HG03108 (cell line): Measurements from ENCODE around the gene C17orf113.

Experiments
- ATAC-seq: cut with Tn5 transposase; IDR thresholded peaks from one replicate; pipeline ENCODE4 v1.9.1; 2021; ENCODE audit warnings: moderate library complexity; ENCODE audit not compliant: unreplicated experiment

Gene C17orf113

GRCh38 chr17:42050393-42051012 is at the start of gene C17orf113:
Gene C17orf113, minus strand, starts transcription at chr17:42050601. Its CDS starts 7,225 bp downstream, at chr17:42043376.
- ATAC-seq: no peak

DNA sequence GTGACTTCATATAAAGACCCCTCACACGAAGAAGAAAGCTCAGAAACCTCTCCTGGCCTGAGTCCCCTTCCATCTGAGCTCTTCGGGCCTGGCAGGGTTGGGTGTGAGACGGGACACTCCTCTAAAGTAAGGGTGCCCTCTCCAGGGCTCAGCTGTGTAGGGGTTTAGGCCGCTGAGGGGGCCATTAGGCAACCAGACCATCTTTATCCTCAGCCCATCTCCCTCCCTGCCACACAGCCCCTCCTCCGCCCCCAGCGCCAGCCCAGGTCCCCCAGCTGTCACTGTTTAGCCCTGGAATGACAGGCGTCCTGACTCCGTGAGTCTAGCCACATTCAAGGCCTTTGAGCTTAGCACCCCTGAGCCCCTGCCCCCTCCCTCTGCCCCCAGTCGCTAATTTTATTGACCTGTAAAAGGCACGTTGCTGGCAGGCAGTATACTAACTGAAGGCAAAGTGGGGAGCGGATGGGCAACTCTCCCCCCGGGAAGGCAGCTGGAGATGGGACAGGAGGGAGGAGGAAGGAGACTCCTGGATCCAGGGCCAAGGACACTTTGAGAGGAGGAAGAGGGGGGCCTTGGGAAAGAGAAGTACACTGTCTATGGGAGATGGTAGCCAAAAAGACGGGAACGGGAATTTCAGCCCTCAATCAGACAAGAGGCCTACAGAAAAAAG is 48.5 kb upstream of the C17orf113 start:
- ATAC-seq: no peak

DNA sequence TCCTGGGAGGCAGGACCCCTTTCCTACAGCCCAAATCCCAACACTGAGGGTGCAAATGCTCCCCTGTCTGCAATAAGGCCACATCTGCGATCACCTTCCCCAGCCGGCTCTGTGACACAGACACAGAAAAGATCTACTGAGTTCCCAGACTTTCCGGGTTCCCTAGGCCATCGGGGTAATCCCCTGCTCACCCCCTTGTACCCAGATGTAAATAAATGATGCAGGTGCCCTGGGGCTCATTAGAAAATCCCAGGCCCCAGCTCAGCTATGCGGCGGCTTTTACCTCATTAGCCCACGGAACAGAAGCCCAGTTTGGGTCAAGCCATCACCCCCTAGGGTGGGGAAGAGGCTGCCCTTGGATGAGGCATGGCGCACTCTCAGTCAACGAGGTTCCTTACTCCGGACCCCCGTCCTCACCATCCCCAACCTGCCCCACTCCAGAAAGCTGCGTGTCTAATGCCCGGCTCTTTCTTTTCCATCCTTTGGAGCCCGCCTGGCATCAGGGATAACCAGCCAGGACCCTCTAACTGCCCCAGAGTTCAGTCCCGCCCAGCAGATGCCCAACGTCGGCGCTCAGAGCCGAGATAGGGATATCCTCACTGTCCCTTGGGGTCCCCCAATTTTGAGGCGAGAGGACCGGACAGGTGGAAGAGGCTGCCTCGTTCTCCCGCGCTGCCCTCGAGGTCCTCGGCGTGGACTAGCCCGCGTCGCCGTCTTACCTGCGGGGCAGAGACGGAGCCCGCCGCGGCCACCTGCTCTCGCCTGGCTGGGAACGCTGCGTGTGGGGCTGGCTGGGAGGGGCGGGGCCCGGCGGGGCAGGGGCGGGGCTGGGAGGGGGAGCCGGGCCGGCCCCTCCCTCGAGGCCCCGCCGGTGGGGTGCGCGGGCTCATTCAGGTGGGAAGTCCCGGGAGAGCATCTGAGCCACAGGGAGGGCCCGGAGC is 47.6 kb upstream of the C17orf113 start, which contains the start of gene ZNF385C:
Gene ZNF385C (minus strand): TSS at position 783 of the 941 bp plus-strand sequence. CDS start 35,417 bp downstream, outside the sequence.
- ATAC-seq: no peak

DNA sequence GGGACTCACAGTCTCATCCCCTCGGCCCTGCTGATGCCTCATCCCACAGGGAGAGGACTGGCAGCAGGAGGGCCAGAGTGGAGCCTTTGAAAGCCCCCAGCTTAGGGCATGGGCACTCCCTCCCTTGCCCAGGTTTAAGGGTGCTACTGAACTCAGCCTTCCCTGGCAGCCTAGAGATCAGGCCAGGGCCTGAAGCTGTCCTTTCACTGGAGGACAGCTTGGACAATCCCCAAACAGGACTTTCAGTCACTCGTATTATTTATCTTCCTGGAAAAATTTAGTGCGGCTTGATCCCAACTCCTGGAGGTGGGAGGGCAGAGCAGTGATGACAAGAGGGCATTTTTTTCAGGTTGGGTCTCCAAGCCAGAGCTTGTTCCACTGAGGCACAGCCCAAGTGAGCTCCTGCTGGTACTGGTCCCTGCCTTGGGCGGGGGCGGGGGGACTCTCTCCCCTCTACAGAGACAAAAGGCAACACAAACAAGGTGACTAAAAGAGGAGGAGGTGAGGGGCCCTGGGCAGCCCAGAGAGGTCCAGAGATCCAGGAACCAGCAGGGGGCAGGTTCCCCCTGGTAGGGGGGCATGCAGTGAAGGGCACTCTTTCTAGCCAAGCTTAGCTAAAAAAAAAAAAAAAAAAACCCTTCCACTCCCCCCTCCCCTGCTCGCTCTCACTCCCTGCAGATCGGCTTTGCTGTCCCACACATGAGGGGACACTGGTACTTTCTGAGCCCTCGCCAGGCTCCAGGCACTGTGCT is 46.1 kb upstream of the C17orf113 start:
- ATAC-seq: no peak

DNA sequence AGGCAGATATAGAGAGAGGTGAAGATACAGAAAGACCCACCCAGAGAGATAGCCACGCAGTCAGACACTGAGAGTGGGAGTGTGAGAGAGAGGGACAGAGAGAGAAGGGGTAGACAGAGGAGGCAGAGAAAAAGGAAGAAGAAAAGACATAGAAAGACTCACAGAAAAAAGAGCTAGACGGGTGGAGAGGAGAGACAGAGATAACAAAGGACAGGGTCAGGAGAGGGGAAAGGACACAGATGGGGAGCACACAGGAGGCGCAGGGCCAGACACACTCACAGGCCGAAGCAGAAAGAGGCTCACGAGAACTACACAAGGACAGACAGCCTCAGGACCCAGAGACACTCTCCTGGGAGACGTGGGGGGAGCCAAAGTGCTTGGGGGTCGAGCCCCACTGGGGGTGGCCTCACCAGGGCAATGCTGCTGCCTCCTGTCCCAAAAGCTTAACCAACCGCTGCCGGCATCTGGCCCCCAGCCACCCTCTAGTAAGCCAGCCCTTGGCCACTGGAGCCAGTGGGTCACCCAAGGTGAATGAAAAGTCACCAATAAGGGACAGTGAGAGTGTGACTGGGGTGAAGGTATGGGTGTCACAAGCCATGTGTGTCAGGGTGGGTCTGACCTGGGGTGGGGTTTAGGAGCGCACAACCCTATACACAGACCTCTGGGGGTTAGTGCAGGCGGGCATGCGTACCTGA is 44.1 kb upstream of the C17orf113 start:
- no peak for ATAC-seq

DNA sequence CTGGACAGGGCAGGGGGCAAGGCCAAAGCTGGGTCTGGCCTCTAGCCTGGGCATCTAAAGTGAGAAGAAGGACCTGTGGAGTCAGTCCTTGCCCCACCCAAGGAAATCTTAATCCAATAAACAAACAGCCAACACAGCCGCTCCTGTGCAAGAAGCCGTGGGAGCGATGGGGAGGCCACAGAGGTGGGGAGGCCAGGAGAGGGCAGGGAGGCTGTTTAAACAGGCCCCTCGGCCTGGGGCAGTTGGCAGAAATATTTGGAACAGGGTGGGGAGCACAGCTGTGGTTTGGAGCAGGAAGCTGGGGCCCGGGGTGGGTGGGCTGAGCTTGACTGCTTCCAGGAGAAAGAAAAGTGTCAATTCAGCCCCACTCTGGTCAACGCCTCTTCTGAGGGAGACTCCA is 42.5 kb upstream of the C17orf113 start:
- ATAC-seq: no peak

- no peak for ATAC-seq
Measured at GRCh38 chr17:42090964-42091790, 40.8 kb upstream of the C17orf113 start.

- ATAC-seq: no peak
Measured at GRCh38 chr17:42088736-42089135, 38.3 kb upstream of the C17orf113 start.

- no peak for ATAC-seq
Measured at GRCh38 chr17:42087736-42088705, 37.6 kb upstream of the C17orf113 start.

- no peak for ATAC-seq
Measured at GRCh38 chr17:42087042-42087701, 36.8 kb upstream of the C17orf113 start.

DNA sequence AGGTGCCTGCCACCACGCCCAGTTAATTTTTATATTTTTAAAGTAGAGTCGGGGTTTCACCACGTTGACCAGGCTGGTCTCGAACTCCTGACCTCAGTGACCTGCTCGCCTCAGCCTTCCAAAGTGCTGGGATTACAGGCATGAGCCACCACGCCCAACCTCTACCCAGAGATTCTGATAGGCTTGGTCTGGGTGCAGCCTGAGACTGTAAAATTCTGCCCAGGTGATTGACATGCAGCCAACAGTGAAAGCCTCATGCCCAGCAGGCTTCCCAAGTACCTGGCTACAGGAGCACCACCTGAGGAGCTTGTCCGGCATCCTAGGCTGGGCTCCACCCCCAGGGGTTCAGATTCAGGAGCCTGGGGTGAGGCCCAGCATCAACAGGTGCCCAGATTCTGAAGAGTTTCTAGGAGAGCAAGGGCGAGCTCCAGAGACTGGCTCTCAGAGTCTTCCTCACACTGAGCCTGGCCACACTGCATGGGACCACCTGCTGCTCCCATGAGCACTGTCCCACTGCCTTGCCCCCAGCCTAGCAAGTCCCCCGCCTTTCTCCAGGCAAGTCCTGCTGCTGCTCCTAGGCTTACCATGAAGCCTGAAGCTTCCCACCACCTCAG is 31.2 kb upstream of the C17orf113 start:
- no peak for ATAC-seq

DNA sequence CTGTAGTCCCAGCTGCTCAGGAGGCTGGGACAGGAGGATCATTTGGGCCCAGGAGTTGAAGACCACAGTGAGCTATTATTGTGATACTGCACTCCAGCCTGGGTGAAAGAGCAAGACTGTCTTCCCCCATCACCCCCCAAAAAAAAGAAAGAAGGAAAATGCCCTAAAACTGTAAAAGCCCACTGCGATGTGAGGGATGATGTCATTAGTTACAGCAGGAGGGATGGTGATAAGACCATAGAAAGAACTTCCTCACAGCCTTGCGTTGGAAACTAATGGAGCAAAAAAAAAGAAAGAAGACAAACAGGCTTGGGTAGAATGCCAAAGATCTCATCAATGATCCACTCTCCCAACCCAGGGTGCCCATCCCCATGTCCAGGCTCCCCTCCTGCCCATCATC is 29.1 kb upstream of the C17orf113 start:
- no peak for ATAC-seq

GRCh38 chr17:42078396-42079043 is 28.1 kb upstream of the C17orf113 start:
- no peak for ATAC-seq

DNA sequence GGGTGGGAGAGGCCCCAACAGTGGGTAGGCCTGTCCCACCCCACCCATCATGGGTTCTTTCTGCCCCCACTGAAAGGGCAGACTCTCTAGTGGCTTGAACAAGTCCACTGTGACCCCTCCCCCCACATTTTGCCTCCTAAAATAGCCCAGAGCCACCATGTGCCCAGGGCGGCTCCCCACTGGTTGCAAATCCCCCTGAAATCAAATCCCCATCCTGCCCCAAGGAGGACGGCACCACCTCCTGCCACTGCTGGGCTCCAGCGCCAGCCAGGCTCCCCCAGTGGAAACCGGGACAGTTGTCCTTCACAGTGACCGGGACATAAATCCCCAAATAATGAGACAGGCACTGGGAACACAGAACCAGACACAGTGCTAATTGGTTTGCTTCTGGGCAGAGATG is 27.4 kb upstream of the C17orf113 start:
- ATAC-seq: no peak

- no peak for ATAC-seq
Measured at GRCh38 chr17:42076797-42077559, 26.6 kb upstream of the C17orf113 start.

DNA sequence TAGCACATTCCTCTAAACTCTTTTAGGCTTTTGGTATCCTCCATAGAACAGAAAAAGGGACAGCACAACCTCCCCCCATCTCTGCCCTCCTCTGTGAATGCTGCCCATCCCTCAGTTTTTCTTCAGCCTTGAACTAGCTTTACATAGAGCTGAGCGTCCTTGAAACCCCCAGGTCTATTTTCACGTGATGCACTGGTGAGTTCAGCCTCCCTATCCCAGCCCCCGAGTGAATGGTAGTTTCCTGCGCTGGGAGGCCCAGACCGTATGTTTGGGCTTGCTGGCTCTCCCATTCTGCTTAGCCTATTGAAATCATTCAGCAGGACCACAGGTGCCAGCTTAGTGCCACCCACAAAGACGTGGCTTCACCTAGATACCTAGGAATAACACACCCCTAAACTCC is 25.4 kb upstream of the C17orf113 start:
- no peak for ATAC-seq
